Retina (tissue), 1 donor: Measurements from ENCODE around the gene GLUL.

Experiments used
- DNase-seq: peaks from one replicate; pipeline ENCODE4 v3.0.0-alpha.2; 2016

GLUL gene

DNA sequence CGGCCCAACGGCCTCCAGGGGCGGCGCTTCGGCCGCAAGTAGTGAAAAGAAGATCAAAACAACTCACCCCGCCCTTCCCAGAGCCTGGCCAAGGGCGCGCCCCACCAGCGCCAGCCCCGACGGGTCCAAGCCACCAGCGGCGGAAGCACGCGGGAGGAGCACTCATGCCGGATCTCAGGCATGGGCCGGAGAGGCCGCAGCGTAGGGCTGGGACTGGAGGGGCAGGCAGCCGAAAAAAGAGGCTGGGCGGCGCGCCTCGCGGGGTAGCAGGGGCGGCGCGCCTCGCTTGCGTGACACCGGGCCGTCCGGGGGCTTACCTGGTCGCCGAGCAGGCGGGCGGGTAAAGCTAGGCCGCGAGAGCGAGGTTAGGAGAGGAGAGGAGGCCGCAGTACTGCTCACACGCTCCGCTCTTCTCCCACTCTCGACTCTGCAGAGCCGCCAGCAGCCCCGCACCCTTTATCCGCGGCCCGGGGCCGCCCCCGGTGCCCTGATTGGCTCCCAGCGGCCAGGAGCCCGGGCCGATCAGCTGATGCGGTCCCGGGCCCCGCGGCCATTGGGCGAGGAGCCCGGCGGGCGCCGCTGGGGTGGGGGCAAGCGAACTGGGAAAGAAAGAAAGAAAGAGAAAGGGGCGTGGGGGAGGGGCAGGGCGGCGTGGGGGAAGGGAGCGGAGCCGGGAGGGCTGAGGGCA is at the start of gene GLUL:
Gene GLUL (minus strand): TSS at position 429 of the 688 bp plus-strand sequence. CDS start 3,053 bp downstream, outside the sequence.
- peak; percentile 98 for DNase-seq

DNA sequence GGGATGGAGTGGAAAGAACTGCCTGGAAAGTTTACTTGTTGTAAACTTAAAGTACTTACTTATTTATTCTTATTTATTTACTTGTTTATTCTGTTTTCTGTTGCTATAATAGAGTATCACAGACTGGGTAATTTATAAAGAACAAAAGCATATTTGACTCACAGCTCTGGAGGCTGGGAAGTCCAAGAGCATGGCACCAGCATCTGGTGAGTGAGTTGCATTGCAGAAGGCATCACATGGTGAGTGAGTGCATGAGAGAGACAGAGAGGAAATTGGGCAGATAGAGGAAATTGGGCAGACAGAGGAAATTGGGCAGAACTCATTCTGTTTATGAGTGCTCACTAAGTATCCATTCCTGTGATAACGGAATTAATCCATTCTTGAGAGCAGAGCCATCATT is 46.7 kb upstream of the GLUL start:
- DNase-seq, result no peak

DNA sequence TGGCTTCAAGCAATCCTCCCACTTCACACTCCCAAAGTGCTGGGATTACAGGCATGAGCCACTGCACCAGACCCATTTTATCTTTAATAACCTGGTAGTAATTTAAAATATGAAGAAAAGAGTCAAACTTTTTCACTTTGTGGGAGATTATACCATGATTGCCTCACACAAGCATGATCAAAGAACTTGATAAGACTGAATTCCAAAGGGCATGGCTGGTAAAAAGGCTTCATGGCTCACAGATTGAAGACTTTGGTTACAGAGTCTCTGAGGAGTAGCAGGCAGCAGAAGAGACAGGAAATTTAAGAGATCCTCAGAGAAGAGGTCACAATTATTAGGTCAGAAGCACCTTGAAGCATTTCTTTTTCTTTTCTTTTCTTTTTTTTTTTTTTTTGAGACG is 42.0 kb upstream of the GLUL start:
- DNase-seq, result no peak

DNA sequence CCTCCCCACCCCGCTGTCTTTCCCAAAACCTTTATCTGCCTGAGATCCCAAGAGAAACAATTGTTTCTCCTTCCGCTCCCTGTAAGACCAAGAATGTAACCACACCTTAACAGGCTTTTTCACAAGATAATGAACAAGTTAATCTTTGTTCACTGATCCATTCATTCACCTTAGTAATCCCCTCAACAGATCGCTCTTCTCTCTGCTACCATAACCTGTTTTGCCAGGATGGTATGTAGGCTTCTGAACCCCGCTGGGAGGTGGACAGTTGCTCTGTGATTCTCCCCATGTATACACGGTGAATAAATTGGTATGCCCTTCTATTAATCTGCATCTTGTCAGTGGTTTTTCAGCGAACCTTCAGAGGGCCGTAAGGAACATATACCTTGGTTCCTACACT is 39.7 kb upstream of the GLUL start:
- no peak for DNase-seq

DNA sequence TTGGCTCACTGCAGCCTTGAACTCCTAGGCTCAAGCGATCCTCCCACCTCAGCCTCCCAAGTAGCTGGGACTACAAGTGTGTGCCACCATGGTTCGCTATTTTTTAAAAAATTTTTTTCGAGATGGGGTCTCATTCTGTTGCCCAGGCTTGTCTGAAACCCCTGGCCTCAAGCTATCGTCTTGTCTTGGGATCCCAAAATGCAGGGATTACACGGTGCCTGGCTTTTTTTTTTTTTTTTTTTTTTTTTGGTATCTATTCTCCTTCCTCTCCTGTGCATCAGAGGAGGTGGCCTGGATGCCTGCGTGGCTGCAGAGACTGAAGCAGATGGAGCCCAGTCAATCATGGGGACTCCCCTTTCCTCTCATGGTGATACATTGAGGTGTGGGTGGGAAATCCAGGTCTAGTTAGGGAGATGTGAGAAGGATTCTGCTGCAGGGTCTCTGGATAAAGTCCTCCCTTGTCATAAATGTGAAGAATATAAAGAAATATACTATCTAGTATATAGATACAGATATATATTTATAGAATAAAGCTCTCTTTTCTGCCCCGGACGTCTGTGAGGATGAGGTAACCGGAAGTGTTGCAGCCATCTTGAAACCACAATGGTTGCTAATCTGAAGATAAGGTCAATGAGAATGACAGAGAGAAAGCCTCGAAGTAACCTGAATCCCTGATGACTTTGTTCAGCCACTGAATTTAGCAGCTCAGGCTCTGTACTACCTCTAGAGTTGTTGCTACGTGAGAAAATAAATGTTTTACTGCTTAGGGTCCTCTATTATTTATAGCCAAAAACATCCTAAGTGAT is 38.9 kb upstream of the GLUL start:
- DNase-seq, result no peak

DNA sequence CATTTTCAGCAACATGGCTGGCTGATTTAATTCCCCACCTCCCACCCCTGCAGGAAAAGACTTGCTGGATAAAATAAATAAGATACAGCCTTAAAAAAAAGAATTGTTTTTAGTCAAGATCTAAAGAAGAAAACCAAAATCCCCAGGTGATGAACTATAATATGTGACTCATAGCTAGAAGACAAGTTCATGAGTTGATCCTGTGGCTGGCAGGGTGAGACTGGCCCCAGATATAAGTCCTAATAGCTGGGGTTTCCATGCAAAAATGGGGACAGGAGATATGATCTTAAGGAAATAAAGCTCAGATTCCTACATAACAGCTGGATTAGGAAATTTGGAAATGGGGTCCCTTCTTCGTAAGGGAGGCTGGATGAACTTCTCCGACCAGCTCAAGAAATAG is 36.5 kb upstream of the GLUL start:
- DNase-seq, result no peak

DNA sequence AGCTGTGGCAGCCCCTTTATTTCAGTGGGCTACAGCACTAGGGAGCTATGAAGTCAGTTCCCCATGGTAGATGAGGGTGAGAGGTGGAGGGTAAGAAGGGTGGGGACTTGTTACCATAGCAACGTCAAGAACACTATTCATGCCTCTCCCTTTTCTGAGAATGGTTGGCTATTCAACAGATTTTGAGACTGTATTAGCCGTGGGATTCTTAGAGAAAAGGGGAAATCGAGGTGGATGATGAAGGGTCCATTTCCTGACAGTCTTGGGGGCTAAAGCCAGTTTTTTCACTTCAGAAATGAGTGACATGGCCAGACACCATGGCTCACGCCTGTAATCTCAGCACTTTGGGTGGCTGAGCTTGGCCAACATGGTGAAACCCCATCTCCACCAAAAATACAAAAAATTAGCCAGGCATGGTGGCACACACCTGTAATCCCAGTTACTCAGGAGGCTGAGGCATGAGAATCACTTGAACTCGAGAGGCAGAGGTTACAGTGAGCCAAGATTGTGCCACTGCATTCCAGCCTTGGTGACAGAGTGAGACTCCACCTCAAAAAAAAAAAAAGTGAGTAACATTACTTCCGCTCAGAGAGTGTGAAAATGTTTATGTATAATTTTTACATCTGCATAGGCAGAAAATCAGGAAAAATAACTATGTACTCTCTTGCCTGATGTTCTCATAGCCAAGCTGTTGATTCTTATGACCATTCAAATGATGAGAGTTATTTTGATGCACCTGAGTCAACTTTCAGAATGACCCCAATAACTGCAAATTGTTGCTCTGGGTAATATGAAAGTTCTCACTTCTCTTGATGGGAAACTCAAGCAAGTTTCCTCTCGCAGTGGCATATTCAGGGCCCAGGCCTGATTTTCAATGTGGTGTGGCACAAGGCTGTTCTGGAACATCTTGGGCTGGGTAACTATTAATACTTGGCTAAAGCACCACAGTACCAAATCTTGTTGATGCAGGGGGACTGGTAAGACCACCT is 35.1 kb upstream of the GLUL start:
- no peak for DNase-seq

DNA sequence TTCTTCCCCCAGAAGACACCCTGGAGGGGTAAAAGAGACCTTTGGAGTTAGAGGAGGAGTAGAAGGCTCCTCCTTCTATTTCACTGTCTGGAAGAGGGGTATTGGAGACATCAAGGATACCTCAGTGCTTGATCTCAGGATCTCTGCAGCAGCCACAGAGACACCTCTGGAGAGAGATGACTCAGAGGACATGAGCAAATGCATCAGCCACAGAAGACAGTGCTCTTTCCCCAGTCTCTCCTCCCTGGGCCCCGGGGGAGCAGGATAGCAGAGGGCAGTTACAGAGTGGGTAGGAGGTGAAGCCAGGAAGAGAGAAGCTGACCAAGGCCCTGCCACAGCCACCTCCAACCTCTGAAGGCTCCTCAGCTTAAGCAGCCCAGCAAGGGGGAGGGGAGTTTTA is 24.2 kb upstream of the GLUL start:
- DNase-seq, result no peak

DNA sequence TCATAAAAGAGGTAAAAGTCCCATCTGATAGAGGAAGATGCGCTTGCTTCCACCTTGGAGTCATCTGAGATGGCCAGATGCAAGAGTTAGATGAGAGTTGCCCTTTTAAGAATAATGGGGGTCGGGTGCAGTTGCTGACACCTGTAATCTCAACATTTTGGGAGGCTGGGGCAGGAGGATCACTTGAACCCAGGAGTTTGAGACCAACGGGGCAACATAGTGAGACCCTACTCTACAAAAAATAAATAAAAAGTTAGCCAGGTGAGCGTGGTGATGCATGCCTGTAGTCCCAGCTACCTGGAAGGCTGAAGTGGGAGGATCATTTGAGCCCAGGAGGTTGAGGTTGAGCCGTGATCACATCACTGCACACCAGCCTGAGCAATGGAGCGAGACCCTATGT is 22.4 kb upstream of the GLUL start:
- no peak for DNase-seq

DNA sequence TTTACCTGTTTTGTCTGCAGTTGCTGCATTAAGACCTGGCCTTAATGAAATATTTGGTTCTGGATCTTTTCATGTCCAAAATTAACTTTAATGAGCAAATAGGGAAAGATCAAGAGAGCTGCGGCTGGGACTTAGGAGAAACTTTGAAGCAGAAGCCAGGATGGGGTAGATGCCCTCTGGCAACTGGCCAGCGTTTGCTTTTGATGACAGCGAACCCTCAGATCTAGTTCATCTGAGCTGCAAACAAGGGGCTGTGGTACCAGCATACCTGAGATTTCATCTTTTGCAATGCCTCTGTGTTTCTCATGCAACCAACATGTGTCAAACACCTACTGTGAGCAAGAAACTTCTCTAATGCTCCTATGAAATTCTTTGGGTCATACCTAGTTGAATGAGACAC is 21.9 kb upstream of the GLUL start:
- no peak for DNase-seq

DNA sequence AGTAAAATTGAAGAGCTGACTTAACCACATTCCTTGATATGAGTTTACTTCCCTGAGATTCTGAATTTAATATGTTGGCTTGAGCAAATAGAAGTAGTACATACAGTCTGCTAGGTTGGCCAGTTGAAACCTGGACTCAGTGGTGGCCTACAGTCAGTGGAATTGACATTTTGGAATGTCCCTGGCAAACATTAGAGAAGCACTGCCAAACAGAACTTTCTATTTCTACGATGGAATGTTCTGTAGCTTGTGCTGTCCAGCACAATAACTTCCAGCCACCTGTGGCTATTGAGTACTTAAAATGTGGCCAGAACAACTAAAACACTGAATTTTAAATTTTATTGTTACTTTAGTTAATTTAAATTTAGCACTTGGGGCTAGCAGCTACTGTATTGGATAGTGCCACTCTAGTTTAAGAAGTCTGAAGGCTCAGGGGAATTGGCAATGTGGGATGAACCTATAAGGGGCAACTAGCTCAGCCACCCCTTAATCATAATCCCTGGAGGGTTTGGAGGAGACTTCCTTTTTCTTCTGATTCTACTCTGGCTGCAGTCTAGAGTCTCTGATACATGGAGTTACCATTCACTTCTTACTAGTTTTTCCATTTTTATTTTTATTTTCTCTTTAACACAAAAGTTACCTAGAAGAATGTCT is 19.2 kb upstream of the GLUL start:
- DNase-seq, result no peak

DNA sequence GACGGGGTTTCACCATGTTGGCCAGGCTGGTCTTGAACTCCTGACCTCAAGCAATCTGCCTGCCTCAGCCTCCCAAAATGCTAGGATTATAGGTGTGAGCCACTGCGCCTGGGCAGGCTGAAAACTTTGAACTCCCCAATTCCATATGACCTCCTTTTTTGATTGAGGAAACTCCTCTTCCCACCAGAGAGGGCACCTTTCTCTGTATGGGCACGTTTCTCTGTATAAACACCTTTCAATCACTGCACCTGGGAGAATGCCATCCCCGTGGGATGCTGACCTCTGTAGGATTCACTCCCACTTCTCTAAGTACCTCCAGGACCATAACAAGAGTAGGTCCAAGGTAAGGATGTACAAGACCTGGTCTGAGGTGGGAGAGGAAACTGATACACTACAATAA is 18.5 kb upstream of the GLUL start:
- DNase-seq, result no peak

DNA sequence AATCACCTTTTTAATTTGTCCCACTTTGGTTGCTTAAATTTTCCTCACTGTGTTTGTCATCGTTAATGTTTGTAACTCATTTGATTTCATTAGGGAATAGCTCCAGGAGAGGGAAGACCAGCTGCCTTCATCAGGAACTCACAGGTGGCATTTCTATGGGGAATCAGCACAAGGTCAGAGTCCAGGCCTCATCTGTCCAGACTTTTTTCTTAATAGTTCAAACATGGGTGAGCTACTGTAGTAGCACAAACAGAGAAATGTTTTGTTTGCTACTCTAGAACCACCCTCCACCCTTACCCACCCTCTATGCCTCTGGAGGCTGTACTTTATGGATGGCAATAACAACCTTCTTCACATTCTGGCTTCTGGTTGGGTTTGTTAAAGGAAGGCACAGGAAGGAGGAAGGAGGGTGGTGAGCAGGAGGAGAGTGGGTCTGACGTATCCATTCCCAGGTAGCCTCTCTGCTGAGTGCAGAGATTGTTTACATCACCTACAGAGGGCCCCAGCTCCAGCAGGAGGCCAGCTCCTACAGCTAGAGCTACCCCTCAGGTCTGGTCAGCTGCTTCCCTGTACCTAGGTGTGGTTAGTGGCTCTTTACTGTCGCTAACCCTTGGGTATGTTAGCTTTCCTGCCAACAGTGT is 17.0 kb upstream of the GLUL start:
- DNase-seq, result no peak

DNA sequence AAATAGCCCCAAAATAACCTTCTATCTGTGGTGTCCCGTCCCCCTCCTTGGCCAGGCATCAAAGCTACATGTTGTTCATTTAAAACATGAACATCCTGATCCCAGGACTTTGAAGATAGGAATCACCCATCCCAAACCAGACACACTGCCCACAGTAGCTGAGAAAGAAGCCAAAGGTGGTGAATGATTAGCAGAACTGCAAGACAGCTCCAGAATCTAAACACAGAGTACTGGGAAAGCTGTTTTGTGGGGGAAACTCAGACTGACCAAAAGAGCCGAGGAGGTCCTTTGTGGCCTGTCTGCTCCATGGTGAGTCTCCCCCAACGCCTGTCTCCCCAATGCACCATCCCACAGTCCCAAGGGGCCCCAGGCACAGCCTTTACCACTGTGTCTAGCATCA is 16.1 kb upstream of the GLUL start:
- no peak for DNase-seq

DNA sequence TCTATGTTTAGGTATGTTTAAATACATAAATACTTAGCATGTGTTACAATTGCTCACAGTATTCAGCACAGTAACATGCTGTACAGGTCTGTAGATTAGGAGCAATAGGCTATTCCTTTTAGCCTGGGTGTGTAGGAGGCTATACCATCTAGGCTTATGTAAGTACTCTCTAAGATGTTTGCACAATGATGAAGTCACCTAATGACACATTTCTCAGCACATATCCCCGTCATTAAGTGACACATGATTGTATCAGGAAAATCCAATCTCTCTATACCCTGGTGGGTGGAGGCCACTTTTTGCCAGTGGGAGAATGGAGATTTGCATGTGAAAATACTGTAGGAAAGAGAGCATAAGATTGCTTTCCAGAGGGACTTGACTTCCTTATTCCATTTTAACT is 14.4 kb upstream of the GLUL start:
- DNase-seq, result no peak

DNA sequence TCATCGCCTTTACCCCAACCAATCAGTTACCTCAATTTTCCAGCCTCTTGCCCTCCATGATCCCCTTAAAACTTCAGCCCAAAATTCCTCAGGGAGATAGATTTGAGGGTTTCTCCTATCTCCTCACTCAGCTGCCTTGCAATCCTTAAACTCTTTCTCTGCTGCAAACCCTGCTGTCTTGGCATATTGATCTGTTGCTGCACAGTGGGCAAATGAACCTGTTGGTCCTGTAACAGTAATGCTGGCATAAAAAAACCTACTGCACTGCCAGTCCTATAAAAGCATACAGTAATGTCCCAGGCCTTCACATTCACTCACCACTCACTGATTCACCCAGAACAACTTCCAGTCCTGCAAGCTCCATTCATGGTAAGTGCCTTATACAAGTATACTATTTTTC is 14.0 kb upstream of the GLUL start:
- no peak for DNase-seq

DNA sequence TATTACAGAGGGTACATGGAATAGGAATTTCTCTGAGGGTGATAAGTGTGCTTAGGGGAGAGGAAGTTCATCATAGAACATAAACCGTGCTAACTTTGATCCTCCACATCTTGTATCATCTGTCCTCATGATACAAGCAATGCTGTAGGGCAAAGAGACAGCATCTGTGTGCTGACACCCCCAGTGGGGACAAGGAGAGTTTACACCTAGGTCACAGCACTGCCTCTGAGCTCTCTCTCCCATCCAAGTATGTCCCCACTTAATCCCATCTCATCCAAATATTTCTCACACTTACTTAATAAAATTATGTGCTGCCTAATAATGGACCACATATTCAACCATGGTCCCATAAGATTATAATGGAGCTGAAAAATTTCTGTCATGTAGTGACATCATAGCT is 13.2 kb upstream of the GLUL start:
- DNase-seq, result no peak

DNA sequence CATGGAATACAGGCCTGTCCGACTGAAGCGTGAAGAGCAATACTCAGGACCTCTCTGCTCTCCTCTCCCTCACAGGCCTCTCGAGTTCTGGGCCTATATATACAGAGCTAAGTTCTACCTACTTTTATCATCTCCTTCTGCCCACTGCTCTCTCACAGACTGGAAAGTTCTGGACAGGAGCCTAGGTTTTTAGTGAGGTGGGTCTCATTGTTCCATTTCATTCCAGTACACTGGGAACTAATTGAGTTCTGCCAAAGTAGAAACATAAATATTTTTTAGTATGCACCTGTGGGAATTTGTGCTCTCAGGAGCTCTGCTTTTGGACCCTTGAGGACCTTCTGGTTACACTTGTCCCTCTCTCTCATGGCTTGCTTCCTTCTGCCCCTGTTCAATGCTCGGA is 9.0 kb upstream of the GLUL start, which contains the start of gene TEDDM1:
Gene TEDDM1 (minus strand): TSS at position 101 of the 400 bp plus-strand sequence. CDS start 182 bp downstream, outside the sequence.
- no peak for DNase-seq

DNA sequence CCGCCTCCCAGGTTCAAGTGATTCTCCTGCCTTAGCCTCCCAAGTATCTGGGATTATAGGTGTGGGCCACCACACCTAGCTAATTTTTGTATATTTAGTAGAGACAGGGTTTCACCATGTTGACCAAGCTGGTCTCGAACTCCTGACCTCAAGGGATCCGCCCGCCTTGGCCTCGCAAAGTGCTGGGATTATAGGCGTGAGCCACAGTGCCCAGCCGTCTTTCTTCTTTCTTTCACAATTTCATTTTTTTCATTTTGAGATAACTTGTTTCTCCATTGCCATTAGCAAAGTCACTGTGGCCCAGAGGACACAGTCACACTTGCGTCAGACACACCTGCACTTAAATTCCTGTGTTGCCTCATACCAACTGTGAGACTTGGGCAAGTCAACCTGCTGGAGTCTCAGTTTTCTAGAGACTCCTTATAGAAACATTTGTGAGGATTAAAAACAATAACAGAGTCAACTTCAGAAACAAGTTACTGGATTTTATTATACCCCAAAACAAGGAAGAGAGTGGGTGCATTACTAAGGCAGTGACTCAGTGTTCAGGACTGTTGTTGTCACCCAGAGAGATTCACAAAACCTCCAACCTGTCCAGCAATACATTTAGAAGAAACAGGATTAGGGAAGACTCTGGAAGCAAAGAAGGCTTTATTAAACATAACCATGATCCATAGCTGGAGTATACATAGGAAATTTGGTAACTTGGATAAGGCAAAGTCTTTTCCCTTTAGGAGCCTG is 6.2 kb upstream of the GLUL start:
- DNase-seq, result no peak

DNA sequence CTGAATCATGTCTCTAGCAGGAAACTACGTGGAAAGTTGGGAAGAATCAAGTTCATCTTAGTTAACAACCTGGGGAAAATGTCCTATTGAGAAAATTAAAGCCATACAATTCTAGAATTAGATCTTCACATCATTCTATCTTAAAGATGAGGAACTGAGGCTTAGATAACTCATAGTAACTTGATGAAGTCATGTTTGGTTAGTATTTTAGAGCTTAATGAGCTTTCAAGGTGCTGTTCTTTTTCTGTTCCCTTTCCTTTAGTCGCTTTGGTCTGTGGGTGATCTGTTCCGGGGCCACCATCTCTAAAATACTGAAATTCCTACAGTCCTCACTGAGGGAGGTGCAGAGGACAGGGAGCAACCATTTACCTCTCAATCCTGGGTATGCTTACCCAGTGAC is 4.3 kb upstream of the GLUL start:
- no peak for DNase-seq

DNA sequence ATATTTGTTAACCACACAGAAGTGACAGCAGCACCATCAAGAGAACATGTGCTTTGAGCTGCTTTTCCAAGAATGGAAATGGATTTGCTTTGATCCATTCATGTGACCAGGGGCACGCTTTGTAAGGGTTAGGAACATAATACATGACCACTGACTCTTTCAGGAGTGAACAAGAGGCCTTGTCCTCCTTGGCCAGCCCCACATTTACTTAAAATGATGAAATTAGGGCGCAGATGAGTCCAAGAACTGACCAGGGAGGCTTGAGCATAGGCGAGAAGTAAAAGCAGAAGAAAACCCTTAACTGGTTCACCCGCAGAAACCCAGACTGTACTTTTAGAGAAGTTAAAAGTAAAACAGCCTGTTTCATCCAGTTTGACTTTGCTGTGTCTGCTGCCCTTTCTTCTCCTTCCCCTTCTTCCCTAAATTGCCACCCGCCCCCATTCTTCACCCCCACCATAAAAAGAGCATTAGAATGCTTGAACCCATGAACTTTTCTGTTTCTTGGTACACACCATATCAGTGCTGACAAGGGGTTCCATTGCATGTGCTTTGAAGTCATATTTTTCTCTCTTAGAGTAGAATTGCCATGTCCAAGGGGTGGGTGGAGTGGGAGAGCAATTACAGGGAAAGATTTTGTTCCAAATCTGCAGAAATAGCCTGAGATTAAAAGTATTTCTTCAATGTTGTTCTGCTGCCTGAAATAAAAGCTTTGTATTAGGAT is 2.6 kb upstream of the GLUL start:
- DNase-seq, result no peak
